ENCODE results near the gene POLD1.
"Not testable (repeated sequence)": the region's sequence is repeated elsewhere in the genome, so short reads cannot be mapped to it uniquely, and the experiment has no call there.

The POLD1 gene

DNA sequence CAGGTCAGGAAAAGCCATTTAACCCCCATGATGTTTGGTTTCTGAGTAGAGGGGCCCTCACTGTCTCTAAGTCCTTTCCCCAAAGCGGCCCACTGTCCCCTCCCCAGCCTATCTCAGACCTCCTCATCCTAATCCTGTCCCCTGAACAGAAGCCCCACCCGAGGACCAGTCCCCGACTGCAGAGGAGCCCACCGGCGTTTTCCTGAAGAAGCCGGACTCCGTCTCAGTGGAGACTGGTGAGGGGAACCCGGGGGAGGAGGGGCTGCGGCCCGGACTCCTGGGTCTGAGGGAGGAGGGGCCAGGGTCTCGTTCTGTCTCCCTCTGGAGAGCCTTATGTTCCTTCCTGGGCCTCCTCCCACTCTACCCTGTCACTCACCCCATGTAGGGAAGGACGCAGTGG lies 51.5 kb downstream of the POLD1 start:
- no peak for DNase-seq (ENCODE audit: low spot score)

DNA sequence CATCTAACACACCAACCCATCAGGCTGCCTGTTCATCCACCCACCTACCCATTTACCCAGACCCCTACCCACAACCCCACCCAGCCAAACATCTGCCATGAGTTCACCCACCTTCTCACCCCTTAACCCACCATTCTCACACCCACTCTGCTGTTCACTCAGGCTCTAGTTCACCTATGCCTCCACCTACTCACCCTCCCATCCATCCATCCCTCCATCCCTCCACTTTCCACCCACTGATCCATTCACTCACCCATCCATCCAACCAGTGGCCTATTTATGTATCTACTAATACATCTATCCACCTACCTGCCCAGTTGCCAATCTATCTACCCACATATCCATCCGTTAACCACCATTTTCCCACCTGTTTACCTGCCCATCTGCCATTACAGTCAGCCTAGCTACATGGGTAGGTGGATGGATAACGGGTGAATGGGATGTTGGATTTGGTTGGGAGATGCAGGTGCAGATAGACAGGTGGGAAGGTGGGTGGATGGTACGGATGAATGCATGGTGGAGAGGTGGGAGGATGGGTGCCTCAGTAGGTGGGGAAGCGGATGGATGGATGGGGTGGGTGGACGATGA lies 53.8 kb downstream of the POLD1 start:
- DNase-seq (ENCODE audit: low spot score): no peak

DNA sequence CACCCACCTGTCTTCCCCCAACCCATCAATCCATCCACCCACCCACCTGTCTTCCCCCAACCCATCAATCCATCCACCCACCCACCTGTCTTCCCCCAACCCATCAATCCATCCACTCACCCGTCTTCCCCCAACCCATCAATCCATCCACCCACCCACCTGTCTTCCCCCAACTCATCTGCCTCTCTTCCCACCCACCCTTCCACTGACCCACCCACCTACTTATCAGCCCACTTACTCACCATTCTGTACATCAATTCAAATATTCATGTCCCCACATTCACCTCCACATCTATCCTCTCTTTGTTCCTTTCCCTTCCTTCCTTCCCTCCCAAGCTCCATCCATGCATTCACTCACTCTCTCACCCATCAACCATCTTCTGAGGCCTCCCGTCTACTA lies 55.0 kb downstream of the POLD1 start:
- DNase-seq (ENCODE audit: low spot score): not testable (repeated sequence)

DNA sequence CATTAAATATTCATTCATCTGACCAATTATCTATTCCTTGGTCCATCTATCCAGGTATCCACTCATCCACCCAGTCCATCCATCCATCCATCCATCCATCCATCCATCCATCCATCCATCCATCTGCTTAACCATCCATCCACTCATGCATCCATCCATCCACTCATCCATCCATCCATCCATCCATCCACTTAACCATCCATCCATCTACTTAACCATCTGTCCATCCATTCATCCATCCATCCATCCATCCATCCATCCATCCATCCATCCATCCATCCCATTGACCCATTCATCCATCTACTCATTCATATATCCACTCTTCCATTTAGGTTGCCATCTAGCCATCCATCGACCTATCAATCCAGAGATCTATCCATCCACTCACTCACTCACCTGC lies 59.9 kb downstream of the POLD1 start:
- DNase-seq (ENCODE audit: low spot score): no peak

DNA sequence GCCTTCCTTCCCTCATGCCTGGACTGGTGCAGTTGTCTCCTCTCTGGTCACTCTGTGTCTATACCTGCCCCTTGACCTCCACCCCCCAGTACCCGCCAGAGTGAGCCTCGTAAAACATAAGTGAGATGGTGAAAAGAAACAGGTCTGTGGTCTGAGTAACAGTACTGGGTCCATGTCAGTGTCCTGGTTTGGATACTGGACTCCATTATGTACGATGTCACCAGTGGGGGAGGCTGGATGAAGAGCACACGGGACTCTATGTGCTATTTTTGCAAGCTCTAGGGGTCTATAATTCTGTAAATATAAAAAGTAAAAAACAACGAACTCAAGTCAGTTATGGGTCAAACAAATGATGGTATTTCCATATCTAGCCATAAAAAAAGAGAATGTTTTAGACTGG lies 62.9 kb downstream of the POLD1 start:
- no peak for DNase-seq (ENCODE audit: low spot score)

DNA sequence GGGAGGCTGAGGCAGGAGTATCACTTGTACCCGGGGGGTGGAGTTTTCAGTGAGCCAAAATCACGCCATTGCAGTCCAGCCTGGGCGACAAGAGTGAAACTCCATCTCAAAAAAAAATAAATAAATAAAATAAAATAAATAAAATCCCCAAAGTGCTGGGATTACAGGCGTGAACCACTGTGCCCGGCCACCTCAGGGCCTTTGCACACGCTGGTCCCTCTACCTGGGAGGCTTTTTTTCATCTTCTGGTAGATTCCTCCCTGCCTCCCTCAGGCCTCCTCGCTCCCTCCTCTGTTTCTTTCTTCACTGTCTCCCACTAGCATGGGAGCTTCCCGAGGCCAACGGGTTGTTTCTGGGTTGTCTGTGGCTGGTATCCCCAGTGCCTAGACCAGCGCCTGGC lies 63.6 kb downstream of the POLD1 start:
- DNase-seq (ENCODE audit: low spot score): no peak

DNA sequence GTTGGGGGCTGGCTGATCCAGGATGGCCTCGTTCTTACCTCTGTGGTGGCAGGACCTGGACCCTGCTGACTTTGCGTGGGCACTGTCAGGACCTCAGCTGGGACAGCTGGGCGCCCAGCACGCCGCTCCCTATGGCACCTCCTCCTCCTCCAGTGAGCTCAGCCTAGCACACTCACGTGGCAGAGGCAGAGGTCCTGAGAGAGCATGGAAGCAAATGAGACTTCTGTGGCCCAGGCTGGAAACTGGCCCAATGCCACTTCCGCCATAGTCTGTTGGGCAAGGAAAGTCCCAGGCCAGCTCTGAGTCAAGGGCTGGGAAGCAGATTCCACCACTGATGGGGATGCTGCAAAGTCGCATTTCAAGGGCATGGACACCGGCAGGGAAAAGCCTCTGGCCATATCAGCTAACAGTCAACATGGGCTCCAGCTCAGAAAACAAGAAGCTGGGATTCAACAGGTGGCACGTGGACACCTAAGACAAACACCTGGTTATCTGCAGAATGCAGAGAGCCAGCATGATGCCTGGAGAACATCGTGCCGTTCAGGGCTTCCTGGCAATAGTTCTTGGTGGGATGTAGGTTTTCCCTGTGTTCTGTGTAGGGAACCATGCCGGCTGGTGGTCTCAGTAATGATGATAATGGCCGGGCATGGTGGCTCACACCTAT lies 65.2 kb downstream of the POLD1 start:
- no peak for DNase-seq (ENCODE audit: low spot score)

DNA sequence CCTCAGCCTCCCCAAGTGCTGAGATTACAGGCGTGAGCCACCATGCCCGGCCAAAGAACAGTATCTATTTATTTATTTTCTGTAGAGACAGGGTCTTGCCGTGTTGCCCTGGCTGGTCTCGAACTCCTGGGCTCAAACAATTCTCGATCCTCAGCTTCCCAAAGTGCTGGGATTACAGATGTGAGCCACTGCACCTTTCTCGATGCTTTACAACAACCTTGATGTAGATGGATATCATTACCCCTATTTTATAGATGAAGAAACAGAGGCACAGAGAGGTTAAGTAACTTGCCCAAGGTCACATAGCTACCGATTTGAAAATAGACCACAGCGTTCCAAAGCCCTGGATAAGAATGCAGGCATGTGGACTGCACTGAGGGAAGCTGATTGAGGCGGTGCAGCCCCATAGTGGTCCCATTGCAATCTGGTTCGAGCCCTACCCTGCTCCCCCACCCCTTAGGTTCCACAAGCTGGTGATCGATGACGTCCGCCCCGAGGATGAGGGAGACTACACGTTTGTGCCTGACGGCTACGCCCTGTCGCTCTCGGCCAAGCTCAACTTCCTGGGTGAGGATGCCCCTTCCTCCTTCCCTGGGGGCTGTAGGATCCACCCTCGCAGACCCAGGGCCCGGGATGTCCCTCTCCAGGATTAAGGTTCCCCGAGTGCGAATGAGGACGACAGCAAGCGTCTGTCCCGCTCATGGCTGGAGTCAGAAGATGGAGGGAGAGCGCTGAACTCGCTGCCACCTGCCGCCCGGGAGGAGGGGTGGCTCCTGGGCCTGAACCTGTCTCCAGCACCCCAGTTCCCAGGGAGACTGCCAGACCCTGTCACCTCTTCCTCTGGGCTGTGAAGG lies 66.4 kb downstream of the POLD1 start:
- no peak for DNase-seq (ENCODE audit: low spot score)

DNA sequence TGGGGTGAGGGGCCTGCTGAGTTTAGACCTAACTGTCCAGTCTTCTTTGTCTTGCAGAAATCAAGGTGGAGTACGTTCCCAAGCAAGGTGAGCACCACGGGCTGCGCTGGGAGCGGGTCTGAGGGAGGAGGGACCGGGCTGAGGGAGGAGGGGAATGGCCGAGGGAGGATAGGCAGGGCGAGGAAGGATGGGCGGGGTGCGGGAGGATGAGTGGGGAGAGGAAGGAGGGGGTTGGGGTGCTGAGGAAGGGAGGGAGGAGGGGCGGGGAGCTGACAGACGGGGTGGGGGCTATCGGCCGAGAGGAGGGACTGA lies 67.0 kb downstream of the POLD1 start:
- DNase-seq (ENCODE audit: low spot score): no peak

DNA sequence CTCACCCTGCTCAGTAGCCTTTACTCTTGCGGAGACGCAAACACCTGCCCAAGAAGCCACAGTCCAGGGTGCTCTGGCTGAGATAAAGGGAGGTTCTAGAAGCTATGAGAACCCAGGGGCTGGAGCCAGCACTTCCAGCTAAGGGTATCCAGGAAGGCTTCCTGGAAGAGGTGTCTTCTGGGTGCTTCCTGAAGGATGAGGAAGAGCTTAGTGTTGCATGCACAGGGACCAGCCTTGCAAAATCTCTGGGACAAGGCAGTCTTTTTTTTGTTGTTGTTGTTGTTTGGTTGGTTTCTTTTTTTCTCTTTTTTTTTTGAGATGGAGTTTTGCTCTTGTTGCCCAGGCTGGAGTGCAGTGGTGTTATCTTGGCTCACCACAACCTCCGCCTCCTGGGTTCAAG lies 69.1 kb downstream of the POLD1 start:
- no peak for DNase-seq (ENCODE audit: low spot score)

DNA sequence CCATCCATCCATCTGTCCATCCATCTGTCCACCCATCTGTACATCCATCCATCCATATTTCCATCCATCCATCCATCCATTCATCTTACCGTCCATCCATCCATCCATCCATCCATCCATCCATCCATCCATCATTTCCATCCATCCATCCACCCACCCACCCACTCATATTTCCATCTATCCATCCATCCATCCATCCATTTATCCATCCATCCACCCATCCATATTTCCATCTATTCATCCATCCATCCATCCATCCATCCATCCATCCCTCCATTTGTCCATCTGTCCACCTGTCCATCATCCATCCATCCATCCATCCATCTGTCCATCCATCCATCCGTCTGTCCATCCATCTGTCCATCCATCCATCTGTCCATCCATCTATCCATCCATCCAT lies 71.8 kb downstream of the POLD1 start:
- DNase-seq (ENCODE audit: low spot score): no peak

DNA sequence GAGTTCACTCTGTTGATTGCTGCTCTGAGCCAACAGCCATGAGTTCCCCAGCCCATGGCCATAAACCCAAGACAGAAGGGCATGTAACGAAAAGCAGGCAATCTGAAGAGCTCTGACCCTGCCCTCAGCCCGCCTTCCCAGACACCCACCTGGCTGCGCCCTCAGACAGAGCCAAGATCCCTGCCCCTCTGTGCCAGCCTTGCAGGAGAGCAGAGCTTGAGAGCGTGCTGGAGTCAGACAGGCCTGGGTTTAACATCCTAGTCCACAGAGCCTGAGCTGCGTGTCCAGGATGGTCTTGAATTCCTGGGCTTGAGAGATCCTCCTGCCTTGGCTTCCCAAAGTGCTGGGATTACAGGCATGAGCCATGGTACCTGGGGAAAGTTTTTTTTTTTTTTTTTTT lies 73.2 kb downstream of the POLD1 start:
- DNase-seq (ENCODE audit: low spot score): no peak

DNA sequence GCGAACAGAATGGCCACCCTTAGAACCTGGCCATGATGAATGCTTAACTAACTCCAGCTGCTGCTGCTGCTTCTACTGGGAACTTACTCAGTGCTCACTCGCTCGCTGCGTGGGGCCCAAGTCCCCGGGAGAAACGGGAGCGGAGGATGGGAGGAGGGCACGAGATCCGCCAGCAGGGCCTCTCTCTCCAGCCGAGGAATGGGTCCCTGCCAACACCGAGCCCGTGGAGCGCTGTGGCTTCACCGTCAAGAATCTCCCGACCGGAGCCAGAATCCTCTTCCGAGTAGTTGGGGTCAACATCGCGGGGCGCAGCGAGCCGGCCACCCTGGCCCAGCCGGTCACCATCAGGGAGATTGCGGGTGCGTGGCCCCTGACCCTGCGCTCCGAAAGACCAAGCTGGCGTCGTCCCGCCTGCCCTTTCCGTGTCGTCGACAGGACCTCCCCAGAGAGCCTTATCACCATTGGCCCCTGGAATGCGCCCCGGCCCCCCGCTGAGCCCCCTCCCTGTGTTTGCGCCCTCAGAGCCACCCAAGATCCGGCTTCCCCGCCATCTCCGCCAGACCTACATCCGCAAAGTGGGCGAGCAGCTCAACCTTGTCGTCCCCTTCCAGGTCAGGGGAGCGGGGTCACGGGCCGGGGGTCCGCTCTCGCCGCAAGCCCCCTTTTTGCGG lies 74.4 kb downstream of the POLD1 start:
- DNase-seq (ENCODE audit: low spot score): no peak

DNA sequence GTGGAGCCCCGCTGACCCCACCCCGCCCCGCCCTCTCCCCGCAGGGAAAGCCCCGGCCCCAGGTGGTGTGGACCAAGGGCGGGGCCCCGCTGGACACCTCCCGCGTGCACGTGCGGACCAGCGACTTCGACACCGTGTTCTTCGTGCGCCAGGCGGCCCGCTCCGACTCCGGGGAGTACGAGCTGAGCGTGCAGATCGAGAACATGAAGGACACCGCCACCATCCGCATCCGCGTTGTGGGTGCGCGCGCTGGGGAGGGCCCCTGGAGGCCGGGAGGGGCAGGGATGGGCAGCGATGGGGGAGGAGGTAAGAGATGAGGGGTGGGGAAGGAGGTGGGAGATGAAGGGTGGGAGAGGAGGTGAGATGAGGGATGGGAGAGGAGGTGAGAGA lies 74.9 kb downstream of the POLD1 start:
- DNase-seq (ENCODE audit: low spot score): no peak

DNA sequence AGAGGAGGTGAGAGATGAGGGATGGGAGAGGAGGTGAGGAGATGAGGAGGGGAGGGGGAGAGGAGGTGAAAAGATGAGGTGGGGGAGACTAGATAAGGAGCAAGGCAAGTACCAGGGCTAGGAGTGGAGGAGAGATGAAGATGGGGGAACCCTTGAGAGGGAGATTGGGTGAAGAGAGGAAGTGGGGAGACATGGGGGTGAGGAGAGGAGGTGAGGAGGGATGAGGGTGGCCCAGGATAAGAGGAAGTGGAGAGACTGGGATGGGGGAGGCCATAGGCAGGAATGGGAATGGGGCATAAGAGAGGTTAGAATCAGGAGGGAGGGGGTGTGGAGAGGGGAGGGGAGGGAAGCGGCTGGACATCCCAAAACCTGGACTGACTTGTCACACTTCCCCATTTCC lies 75.5 kb downstream of the POLD1 start:
- DNase-seq (ENCODE audit: low spot score): no peak

DNA sequence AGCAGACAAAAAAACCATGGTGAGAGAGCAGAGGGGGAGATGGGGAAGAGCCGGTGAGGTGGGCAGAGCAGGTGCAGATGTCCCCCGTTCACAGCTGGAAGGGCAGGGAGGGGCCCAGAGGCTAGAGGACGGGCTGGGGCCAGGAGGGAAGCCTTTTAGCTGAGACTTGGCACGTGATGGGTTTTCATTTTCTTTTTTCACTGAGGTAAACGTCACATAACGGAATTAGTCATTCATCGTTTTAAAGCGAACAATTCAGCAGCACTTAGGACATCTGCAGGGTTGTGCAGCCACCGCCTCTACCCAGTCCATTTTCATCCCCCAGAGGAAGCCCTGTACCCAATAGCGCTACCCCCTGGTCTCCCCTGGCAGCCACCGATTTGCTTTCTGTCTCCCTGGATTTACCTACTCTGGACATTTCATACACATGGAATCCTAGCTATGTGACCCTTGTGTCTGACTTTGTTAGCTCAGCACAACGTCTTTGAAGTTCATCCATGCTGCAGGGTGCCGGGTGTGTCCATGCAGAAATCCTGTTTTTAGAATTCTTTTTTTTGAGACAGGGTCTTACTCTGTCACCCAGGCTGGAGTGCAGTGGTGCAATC lies 76.1 kb downstream of the POLD1 start:
- DNase-seq (ENCODE audit: low spot score): no peak

DNA sequence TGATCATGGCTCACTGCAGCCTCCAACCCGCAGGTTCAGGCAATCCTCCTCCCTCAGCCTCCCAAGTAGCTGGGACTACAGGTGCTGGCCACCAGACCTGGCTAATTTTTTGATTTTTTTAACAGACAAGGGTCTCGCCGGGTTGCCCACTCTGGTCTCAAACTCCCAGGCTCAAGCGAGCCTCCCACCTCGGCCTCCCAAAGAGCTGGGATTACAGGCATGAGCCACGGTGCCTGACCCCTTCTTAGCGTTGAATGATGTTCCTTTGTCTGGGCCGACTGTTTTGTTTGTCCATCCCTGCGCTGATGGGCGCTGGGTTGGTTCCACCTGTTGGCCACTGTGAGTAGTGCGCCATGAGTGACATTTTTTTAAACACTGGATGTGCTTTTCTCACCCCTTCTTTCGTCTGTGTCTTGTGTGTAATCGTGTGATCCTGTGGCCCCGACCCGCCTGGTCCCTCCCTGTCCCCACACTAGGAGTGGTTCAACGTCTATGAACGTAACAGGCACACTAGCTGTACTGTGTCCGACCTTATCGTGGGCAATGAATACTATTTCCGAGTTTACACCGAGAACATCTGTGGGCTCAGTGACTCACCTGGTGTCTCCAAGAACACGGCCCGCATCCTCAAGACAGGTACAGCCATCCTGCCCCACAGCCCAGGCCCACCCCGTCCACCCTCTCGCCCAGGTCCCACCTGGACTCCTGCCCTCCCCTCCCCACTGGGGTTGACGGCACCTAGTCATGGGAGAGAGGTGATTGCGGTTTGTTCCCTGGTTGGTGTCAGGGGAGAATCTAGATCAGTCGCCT lies 77.1 kb downstream of the POLD1 start:
- peak; percentile 15 for DNase-seq (ENCODE audit: low spot score)

DNA sequence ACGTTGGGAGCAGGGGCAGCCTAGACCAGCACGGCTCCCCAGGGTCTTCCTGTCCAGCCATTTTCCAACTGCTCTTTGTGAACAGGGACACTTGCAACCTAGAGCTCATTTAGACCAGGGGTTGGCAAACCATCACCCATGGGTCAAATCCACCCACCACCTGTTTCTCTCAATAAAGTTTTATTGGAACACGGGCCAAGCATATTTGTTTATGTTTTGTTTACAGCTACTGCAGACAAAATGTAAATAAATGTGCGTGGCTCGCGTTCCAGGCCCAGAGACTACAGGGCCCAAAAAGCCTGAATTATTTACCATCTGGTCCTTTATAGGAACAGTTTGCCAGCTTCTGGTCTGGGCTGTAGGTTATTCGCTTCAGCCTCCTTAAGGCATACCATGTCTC lies 78.8 kb downstream of the POLD1 start:
- DNase-seq (ENCODE audit: low spot score): no peak

DNA sequence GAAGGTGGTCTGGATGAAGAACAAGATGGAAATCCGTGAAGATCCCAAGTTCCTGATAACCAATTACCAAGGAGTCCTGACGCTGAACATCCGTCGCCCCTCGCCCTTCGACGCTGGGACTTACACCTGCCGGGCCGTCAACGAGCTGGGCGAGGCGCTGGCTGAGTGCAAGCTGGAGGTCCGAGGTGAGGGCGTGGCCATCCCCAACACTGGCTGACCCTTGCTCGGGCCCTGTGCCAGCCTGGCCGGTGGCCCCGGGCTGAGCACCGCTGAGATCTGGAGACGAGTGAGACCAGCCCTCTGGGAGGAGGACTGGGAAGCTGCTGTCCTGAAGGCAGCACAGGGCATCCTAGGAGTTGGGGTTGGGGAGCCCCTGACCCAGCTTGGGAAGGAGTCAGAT lies 80.2 kb downstream of the POLD1 start:
- no peak for DNase-seq (ENCODE audit: low spot score)

DNA sequence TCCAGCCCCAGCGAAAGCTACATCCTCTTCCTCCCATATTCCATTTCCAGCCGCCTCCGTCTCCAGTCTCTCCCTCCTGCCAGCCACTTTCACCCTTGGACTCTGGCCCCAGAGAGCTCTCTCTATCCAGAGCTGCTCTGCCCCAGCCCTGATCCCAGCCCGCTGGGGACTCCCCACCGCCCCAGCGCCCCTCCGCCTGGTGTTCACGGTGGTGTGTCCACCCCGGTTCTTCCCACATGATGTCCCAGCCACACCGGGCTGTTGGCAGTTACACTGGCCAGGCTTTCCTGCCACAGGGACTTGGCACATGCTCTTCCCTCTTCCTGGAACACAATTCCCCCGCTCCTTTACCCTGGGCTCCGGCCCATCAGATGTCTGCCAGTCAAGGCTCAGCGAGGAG lies 80.9 kb downstream of the POLD1 start:
- DNase-seq (ENCODE audit: low spot score): no peak

DNA sequence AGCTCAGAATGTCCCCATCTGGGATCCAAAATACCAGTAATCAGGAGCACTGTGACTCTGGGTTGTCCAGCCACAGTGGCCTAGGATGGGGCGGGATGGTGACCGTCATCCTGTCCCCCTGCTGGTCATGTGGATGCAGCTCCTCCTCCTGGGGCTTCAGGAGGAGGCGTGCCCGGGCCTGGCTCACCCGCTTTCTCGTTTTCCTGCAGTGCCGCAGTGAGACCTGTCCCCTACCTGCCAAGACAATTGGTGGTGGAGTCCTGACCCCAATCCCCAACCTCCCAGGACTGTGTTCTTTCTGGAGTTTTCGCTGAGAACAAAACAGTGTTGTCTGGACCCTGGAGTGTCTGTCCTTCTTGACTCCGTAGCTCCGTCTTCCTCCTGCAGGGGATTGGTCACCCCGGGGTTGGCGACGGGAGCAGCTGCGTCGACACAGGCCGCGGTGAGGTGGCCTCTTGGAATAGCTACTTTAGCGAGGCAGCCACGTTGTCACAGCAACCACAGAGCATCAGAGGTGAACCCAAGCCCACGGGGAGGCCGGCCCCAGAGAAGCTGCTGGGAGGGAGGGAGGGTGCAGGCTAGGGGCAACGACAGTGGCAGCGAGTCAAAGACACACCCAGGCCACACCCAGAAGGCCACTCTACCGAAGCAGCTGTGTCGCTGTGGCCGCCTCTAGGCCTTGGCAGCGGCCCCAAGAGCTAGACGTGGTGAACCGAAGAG lies 82.0 kb downstream of the POLD1 start:
- no peak for DNase-seq (ENCODE audit: low spot score)

All from putamen (tissue), 1 donor.